SU-DHL-6 (cell line): ENCODE results near the gene OR52B6.
"Not testable (repeated sequence)": the region's sequence is repeated elsewhere in the genome, so short reads cannot be mapped to it uniquely, and the experiment has no call there.

ENCODE experiments used
- EZH2phosphoT487 ChIP-seq: fragments of 200-600 bp; sonication (generic), shearing (Covaris generic); conservative IDR thresholded peaks from 2 replicates; pipeline ENCODE4 v1.6.1; 2018; ENCODE audit warnings: mild to moderate bottlenecking, antibody characterized with exemption, low read length, moderate library complexity, mixed read lengths
- TF ChIP-seq, protein P1 (sequence below): fragments of 200-600 bp; sonication (generic); IDR thresholded peaks from one replicate; pipeline ENCODE4 v1.5.1; 2017; ENCODE audit warnings: antibody characterized with exemption, mild to moderate bottlenecking, low read length, moderate library complexity; ENCODE audit not compliant: insufficient read depth, poor library complexity, severe bottlenecking

- TF ChIP-seq, protein P1, sequence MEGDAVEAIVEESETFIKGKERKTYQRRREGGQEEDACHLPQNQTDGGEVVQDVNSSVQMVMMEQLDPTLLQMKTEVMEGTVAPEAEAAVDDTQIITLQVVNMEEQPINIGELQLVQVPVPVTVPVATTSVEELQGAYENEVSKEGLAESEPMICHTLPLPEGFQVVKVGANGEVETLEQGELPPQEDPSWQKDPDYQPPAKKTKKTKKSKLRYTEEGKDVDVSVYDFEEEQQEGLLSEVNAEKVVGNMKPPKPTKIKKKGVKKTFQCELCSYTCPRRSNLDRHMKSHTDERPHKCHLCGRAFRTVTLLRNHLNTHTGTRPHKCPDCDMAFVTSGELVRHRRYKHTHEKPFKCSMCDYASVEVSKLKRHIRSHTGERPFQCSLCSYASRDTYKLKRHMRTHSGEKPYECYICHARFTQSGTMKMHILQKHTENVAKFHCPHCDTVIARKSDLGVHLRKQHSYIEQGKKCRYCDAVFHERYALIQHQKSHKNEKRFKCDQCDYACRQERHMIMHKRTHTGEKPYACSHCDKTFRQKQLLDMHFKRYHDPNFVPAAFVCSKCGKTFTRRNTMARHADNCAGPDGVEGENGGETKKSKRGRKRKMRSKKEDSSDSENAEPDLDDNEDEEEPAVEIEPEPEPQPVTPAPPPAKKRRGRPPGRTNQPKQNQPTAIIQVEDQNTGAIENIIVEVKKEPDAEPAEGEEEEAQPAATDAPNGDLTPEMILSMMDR: not testable (repeated sequence)
- TF ChIP-seq EZH2phosphoT487: not testable (repeated sequence)
These were observed 3.8 kb downstream of the OR52B6 start for GRCh38 chr11:5584458-5584857.
